Neutrophil (primary cell): ENCODE data around the gene ARHGEF1.

ENCODE experiments used
- H3K27ac ChIP-seq: fragments of 200-600 bp; sonication (generic); 2 replicates; pipeline ENCODE4 v1.5.1; 2016; ENCODE audit warnings: mild to moderate bottlenecking, moderate library complexity
- H3K27me3 ChIP-seq: fragments of 200-600 bp; sonication (generic); 2 replicates; pipeline ENCODE4 v1.6.0; 2016; ENCODE audit warnings: mild to moderate bottlenecking
- H3K36me3 ChIP-seq: fragments of 200-600 bp; sonication (generic); 2 replicates; pipeline ENCODE4 v1.5.1; 2017
- H3K4me1 ChIP-seq, 2 experiments: fragments of 200-600 bp in 1 of 2; sonication (generic) in 1 of 2; 1 replicate in 1 of 2; 2 replicates in 1 of 2; pipeline versions ENCODE4 v1.5.1 to v1.6.1; 2013 to 2016; ENCODE audit warnings: low read depth in 1 of 2, low read length in 1 of 2, mild to moderate bottlenecking in 1 of 2, moderate library complexity in 1 of 2; ENCODE audit not compliant: control insufficient read depth in 1 of 2, insufficient read depth in 1 of 2
- H3K4me3 ChIP-seq, 2 experiments: fragments of 200-600 bp in 1 of 2; sonication (generic) in 1 of 2; 1 replicate in 1 of 2; 2 replicates in 1 of 2; pipeline ENCODE4 v1.5.1; 2013 to 2016; ENCODE audit warnings: low read depth in 1 of 2, low read length in 1 of 2, mild to moderate bottlenecking in 1 of 2, moderate library complexity in 1 of 2
- H3K9me3 ChIP-seq: fragments of 200-600 bp; sonication (generic); 2 replicates; pipeline ENCODE4 v1.5.1; 2016
- CTCF ChIP-seq: fragments of 200-600 bp; sonication (generic); IDR thresholded peaks from 2 replicates; pipeline ENCODE4 v1.5.1; 2016; ENCODE audit warnings: antibody characterized with exemption

The ARHGEF1 gene

GRCh38 chr19:41910240-41910991 is 27.4 kb downstream of the ARHGEF1 start:
- Histone ChIP-seq H3K4me3 (no peak overlapping the region), H3K36me3 (peaks cover 41% of the 10 kb centered on the region), H3K27me3 (peaks cover 50% of the 10 kb centered on the region), H3K27ac (no peak overlapping the region), H3K4me1 (no peaks in the 10 kb centered on the region), H3K9me3 (no peaks in the 10 kb centered on the region)
- no peak for TF ChIP-seq CTCF

DNA sequence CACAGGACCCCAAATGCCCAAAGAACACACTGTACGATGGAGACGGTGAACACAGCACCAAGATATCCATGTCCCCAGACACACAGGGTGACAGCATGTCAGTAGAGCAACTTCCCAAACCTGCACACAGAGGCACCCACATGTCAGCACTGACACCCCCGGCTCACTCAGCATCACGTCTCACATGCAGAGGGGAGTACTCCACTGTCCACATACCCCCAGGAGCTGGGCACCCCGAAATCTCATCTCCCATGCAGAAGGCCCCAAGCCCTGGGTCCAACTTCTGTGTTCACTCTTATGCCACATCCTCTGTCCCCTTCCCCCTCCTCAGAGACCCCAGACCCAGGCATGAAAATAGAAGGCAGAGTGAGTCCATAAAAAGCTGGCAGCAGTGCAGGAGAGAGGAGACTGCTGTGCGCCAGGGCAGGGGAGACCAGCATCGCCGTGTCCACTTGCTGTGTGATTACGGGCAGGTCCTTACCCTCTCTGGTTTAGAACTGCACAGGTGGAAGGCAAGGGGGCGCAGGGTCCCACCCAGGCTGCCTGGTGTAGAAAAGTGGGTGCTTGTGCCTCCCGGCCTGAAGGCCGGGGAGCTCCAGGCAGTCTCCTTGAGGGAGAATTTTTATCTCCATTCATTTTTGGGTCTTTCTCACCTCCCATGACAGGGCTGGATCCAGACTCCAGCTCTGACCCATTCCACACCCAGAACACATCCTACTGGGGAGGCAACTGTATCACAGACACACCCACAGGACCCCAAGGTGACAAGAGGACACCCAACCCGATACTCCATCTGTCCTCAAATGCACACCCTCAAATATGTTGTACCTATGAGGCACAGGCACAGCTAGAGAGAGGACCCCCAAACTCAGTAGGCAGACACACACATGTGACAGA is 28.3 kb downstream of the ARHGEF1 start:
- Histone ChIP-seq H3K9me3 (no peaks in the 10 kb centered on the region), H3K27ac (no peak overlapping the region), H3K4me1 (no peaks in the 10 kb centered on the region), H3K4me3 (no peak overlapping the region), H3K36me3 (peaks cover 33% of the 10 kb centered on the region), H3K27me3 (peaks cover 58% of the 10 kb centered on the region)
- TF ChIP-seq CTCF = no peak

DNA sequence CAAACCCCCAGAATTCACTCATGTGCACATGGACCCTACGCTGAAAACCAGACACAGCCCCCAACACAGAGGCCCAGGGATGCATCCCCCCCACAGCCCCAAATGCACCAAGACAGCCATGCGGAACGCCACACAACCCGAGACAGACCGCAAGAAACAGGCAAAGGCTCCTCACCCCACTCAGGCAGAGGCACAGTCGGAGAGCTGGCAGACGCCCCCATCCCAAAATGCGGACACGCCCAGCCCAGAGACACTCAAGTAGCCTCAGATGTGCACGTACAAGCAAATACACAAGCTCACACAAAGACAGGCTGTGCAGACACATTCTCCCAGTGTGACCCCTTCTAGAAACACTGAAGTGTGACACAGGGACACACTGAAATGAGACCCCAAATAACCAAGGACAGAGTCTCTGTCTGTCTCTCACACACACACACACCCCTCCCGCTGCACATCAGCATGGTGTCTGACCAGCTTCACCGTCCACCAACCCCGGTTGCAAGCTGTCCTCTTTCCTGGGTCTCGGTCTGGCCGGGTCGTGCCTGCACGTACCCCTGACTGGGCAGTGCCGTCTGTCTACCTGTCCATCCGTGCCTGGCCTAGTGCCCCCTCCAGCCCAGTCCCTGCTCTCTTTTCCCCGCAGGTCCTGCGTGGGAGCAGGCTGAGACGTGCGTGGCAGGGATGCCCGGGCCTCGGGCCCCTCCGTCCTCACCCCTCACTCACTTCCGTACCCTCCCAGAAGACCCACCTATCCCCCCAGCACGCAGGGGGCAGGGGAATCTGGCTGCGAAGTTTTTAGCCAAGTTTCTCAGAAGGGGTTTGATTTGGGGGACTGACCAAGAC is 29.1 kb downstream of the ARHGEF1 start:
- Histone ChIP-seq H3K36me3 (peaks cover 24% of the 10 kb centered on the region), H3K9me3 (no peaks in the 10 kb centered on the region), H3K4me1 (no peaks in the 10 kb centered on the region), H3K4me3 (no peak overlapping the region), H3K27ac (no peak overlapping the region), H3K27me3 (peaks cover 67% of the 10 kb centered on the region)
- TF ChIP-seq CTCF = no peak

GRCh38 chr19:41912899-41913537 is 30.0 kb downstream of the ARHGEF1 start:
- H3K4me3 ChIP-seq = no peak overlapping the region
- no peaks in the 10 kb centered on the region for H3K9me3 ChIP-seq
- peaks cover 15% of the 10 kb centered on the region for H3K36me3 ChIP-seq
- no peak overlapping the region for H3K27ac ChIP-seq
- TF ChIP-seq CTCF = no peak
- peaks cover 76% of the 10 kb centered on the region for H3K27me3 ChIP-seq
- no peaks in the 10 kb centered on the region for H3K4me1 ChIP-seq
